ENCODE results near the gene DNAH1. TPM values are rescaled to one million over a fixed set of nuclear protein-coding genes. Genes with fewer than 3 reads are reported as not detected.

DNAH1 gene
- total and polyA plus RNA-seq, 2 experiments from 2014 or later: 0.81 to 4.0 TPM

DNA sequence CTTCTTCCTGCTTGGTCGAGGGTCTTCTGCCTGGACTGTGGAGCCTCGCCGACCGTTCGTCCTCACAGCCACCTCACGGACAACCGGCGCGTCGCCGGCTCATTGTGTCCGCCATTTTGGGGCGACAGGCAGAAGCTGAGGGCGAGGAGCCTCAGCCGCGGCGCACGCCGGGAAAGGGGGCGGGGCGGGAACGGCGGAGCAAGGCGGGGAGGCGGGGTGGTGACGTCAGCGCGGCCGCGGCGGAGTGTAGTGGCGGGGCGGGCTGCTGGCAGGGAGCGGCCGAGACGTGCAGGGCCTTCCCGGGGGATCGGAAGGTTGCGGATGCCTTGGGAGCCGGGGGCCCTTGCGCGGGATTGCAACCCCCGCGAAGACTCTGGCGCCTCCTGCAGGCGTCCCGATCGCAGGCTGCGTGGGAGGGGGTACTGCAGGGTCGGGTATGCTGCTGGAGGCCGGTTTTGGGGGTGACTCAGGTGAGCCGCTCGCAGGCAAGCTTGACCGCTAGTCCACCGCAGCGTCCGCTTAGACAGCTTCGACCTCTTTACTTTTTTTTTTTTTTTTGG, 37.5 kb upstream of the DNAH1 start, which contains the start of gene WDR82:
Gene WDR82 (minus strand): TSS at position 140 of the 560 bp plus-strand sequence. CDS start 288 bp downstream, outside the sequence.
- Histone ChIP-seq H3K4me1 (ENCODE audit: insufficient read depth) (peaks cover 38% of the 10 kb centered on the region), H3K27me3 (replicated peaks; ENCODE audit: insufficient read depth) (no peaks in the 10 kb centered on the region), H3K36me3 (ENCODE audit: low read depth) (no peaks in the 10 kb centered on the region), H3F3A (ENCODE audit: insufficient read depth) (peaks cover 48% of the 10 kb centered on the region), H4K20me1 (ENCODE audit: insufficient read depth) (peaks cover 19% of the 10 kb centered on the region; the same call in 1 of the 2 replicates), H3K4me2 (ENCODE audit: unreplicated experiment) (peak within 1 kb of the TSS; percentile 95), H3K9me2 (ENCODE audit: insufficient read depth) (no peaks in the 10 kb centered on the region), H3K9me3 (ENCODE audit: low read depth) (no peaks in the 10 kb centered on the region), H3K9ac (peak within 1 kb of the TSS; percentile 92), H3K27ac (peak within 1 kb of the TSS; percentile 86), H2AFZ (peak within 1 kb of the TSS; percentile 72), H3K4me3 (peak within 1 kb of the TSS; percentile 92), H3K79me2 (ENCODE audit: insufficient read depth) (peaks cover 54% of the 10 kb centered on the region)
- TF ChIP-seq EZH2phosphoT487 (IDR thresholded peaks at IDR 0.05; ENCODE audit: insufficient read depth, low read depth) (no peak), EZH2 (IDR thresholded peaks at IDR 0.05; ENCODE audit: insufficient read depth, poor library complexity, severe bottlenecking) (no peak)
- peak; percentile 97 for DNase-seq
- WGBS, 2 experiments (ENCODE audit: low coverage in 1 of 2, low lambda C conversion rate in 2 of 2, missing lambda C conversion rate in 2 of 2): 1% methylated on average over 37 to 45 of the region's 58 CpGs
- in situ Hi-C loops (cut with MboI): no loop called here

DNA sequence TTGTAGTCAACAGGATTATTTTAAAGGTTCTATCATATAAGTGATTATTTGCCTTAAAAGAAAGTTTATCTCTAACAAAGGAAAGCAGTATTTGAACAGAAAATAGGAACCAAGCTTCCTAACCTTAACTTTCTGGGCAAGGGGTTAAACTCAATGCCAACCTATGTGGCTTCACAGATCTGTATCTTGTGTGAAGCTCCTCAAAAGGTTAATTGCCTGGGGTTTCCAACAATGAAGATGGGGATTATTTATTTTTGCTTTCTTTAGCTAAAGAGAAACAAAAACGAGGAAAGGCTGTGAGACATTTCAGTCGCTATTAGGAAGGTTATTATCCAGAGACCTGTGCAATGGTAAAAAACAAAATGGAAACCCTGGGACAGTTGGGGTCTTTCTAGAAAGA, 36.5 kb upstream of the DNAH1 start:
- Histone ChIP-seq H3K9me2 (ENCODE audit: insufficient read depth) (no peaks in the 10 kb centered on the region), H3K9me3 (ENCODE audit: low read depth) (no peaks in the 10 kb centered on the region), H3K36me3 (ENCODE audit: low read depth) (no peaks in the 10 kb centered on the region), H3K27ac (peak overlapping the region; percentile 86), H3K4me1 (ENCODE audit: insufficient read depth) (peaks cover 38% of the 10 kb centered on the region), H2AFZ (peak overlapping the region; percentile 72), H3K79me2 (ENCODE audit: insufficient read depth) (peaks cover 44% of the 10 kb centered on the region), H3K27me3 (replicated peaks; ENCODE audit: insufficient read depth) (no peaks in the 10 kb centered on the region), H4K20me1 (ENCODE audit: insufficient read depth) (peaks cover 14% of the 10 kb centered on the region; the same call in 1 of the 2 replicates), H3F3A (ENCODE audit: insufficient read depth) (peaks cover 48% of the 10 kb centered on the region), H3K9ac (peak overlapping the region; percentile 92), H3K4me3 (peak overlapping the region; percentile 92), H3K4me2 (ENCODE audit: unreplicated experiment) (peak overlapping the region; percentile 72)
- TF ChIP-seq EZH2 (IDR thresholded peaks at IDR 0.05; ENCODE audit: insufficient read depth, poor library complexity, severe bottlenecking): no peak
- no peak for TF ChIP-seq EZH2phosphoT487 (IDR thresholded peaks at IDR 0.05; ENCODE audit: insufficient read depth, low read depth)
- DNase-seq: peak; percentile 19
- in situ Hi-C loops (cut with MboI): no loop called here
- 5 to 9% methylated on average over 2 of the region's 2 CpGs for WGBS, 2 experiments (ENCODE audit: low coverage in 1 of 2, low lambda C conversion rate in 2 of 2, missing lambda C conversion rate in 2 of 2)

- Histone ChIP-seq H3K79me2 (ENCODE audit: insufficient read depth) (peaks cover 39% of the 10 kb centered on the region), H2AFZ (peak overlapping the region; percentile 72), H3K36me3 (ENCODE audit: low read depth) (no peaks in the 10 kb centered on the region), H3K4me2 (ENCODE audit: unreplicated experiment) (peak overlapping the region; percentile 72), H3K4me3 (peak overlapping the region; percentile 92), H3K27me3 (replicated peaks; ENCODE audit: insufficient read depth) (no peaks in the 10 kb centered on the region), H3K9me2 (ENCODE audit: insufficient read depth) (no peaks in the 10 kb centered on the region), H3K27ac (peak overlapping the region; percentile 86), H3K4me1 (ENCODE audit: insufficient read depth) (peaks cover 38% of the 10 kb centered on the region), H3K9me3 (ENCODE audit: low read depth) (no peaks in the 10 kb centered on the region), H3F3A (ENCODE audit: insufficient read depth) (peaks cover 48% of the 10 kb centered on the region), H3K9ac (peak overlapping the region; percentile 92), H4K20me1 (ENCODE audit: insufficient read depth) (peaks cover 14% of the 10 kb centered on the region; the same call in 1 of the 2 replicates)
- 10 to 11% methylated on average over 6 of the region's 6 CpGs for WGBS, 2 experiments (ENCODE audit: low coverage in 1 of 2, low lambda C conversion rate in 2 of 2, missing lambda C conversion rate in 2 of 2)
- peak; percentile 54 for DNase-seq
- in situ Hi-C loops (cut with MboI): no loop called here
- TF ChIP-seq EZH2phosphoT487 (IDR thresholded peaks at IDR 0.05; ENCODE audit: insufficient read depth, low read depth): no peak
- TF ChIP-seq EZH2 (IDR thresholded peaks at IDR 0.05; ENCODE audit: insufficient read depth, poor library complexity, severe bottlenecking): no peak
Observed at GRCh38 chr3:52280050-52280461, 36.1 kb upstream of the DNAH1 start.

DNA sequence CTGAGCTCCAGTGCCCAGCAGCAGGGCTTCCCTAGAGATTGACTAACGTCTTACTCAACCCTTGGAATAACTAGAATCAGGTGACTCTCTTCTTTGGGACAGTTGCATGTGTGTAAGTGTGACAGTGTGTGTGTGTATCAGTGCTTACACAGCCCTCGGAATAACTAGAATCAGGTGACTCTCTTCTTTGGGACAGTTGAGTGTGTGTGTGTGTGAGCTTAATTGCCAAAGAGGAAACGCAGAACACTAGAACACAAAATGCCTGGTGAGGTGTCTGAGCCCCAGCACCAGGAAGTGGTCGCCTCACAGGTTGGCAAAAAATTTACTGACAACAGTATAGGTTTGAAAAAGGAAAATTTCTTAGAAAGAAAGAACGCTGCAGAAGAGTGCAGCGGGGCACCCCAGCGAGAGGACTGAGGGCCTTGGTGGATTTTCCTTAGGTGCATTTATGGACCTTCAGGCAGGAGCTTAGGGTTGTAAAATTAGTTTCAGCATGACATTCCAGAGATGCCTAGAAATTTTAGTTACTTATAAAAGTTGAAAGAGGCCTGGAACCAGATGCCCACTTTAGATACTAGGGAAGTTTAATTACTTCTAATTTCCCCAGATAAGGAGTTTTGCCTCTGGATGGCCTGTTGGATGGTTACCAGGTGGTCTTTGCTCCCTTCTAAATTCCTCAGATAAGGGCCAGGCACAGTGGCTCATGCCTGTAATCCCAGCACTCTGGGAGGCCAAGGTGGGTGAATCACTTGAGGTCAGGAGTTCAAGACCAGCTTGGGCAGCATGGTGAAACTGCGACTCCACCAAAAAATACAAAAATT, 33.9 kb upstream of the DNAH1 start:
- 45 to 52% methylated on average over 8 of the region's 8 CpGs for WGBS, 2 experiments (ENCODE audit: low coverage in 1 of 2, low lambda C conversion rate in 2 of 2, missing lambda C conversion rate in 2 of 2)
- H3K9ac ChIP-seq: no peak overlapping the region
- H3K79me2 ChIP-seq (ENCODE audit: insufficient read depth): peaks cover 33% of the 10 kb centered on the region
- no peak overlapping the region for H2AFZ ChIP-seq
- in situ Hi-C loops (cut with MboI): no loop called here
- H3K4me1 ChIP-seq (ENCODE audit: insufficient read depth): peaks cover 29% of the 10 kb centered on the region
- H4K20me1 ChIP-seq (ENCODE audit: insufficient read depth): no peaks in the 10 kb centered on the region
- TF ChIP-seq EZH2 (IDR thresholded peaks at IDR 0.05; ENCODE audit: insufficient read depth, poor library complexity, severe bottlenecking): no peak
- no peak for TF ChIP-seq EZH2phosphoT487 (IDR thresholded peaks at IDR 0.05; ENCODE audit: insufficient read depth, low read depth)
- no peaks in the 10 kb centered on the region for H3K9me2 ChIP-seq (ENCODE audit: insufficient read depth)
- no peaks in the 10 kb centered on the region for H3K36me3 ChIP-seq (ENCODE audit: low read depth)
- H3K4me2 ChIP-seq (ENCODE audit: unreplicated experiment): no peak overlapping the region
- DNase-seq: peak; percentile 60
- no peaks in the 10 kb centered on the region for H3K9me3 ChIP-seq (ENCODE audit: low read depth)
- H3F3A ChIP-seq (ENCODE audit: insufficient read depth): peaks cover 45% of the 10 kb centered on the region
- H3K4me3 ChIP-seq: no peak overlapping the region
- peak overlapping the region; percentile 49 for H3K27ac ChIP-seq
- no peaks in the 10 kb centered on the region for H3K27me3 ChIP-seq (replicated peaks; ENCODE audit: insufficient read depth)
